H1 (cell line): ENCODE results near the gene OBSCN.

ENCODE experiments used
- CHD1 ChIP-seq: IDR thresholded peaks from 2 replicates; pipeline ENCODE4 v1.6.1; 2012; ENCODE audit warnings: low read depth, low read length, improper control_type of control experiment
- JUND ChIP-seq: IDR thresholded peaks from 2 replicates; pipeline ENCODE4 v1.6.1; 2011; ENCODE audit warnings: mild to moderate bottlenecking, improper control_type of control experiment, low read length
- KDM5A ChIP-seq: fragments of 200-600 bp; IDR thresholded peaks from 2 replicates; pipeline ENCODE4 v1.7.1; 2012; ENCODE audit warnings: mild to moderate bottlenecking, low read length, inconsistent platforms, mixed read lengths
- PHF8 ChIP-seq: fragments of 200-600 bp; sonication (generic); conservative IDR thresholded peaks from 2 replicates; pipeline ENCODE4 v1.7.1; 2012; ENCODE audit warnings: low read depth, mild to moderate bottlenecking, inconsistent platforms, low read length, moderate library complexity
- POU5F1 ChIP-seq: IDR thresholded peaks from 2 replicates; pipeline ENCODE4 v1.6.1; 2011; ENCODE audit warnings: low read depth, mild to moderate bottlenecking, low read length, moderate library complexity
- ZNF274 ChIP-seq: IDR thresholded peaks from 2 replicates; pipeline ENCODE4 v1.7.0; 2012; ENCODE audit warnings: low read length, borderline replicate concordance; ENCODE audit errors: extremely low read depth

DNA sequence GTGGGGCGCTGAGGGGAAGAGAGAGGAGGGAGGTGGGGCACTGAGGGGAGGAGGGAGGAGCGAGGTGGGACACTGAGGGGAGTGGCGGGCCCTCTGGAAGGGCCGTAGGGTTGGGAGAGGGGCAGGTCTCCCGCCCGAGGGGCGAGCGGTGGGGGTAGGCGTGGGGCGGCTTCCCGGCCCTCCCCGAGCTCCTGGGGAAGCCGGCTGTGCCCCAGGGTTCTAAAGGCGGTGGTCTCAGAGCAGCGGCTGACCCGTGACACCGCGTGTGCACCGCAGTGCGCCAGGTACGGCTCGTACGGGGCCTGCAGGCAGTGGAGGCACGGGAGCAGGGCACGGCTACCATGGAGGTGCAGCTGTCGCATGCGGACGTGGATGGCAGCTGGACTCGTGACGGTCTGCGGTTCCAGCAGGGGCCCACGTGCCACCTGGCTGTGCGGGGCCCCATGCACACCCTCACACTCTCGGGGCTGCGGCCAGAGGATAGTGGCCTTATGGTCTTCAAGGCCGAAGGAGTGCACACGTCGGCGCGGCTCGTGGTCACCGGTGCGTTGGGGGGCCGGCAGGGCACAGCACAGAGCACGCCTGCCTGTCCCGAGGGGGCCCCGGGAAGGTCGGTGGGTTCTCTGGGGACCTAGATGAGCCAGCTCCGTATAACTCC, 68.5 kb downstream of the OBSCN start:
- TF ChIP-seq ZNF274 (no peak), KDM5A (no peak), POU5F1 (no peak), PHF8 (0 out of 2 replicates have a peak, but pooled peaks have one; percentile 11), CHD1 (no peak), JUND (no peak)
